CD4-positive, alpha-beta T cell treated with Interleukin-1 beta for 1 hour (primary cell): ENCODE measurements around the gene BCO1.
A peak's percentile ranks its signal among the peaks of the same experiment; 100 is the strongest.

Experiments used
- DNase-seq, 2 donors: peaks; one replicate each; pipeline ENCODE4 v3.0.0-alpha.2; 2020 to 2022

Gene BCO1

GRCh38 chr16:81277541-81278080 is 39.1 kb downstream of the BCO1 start:
- no peak for DNase-seq

DNA sequence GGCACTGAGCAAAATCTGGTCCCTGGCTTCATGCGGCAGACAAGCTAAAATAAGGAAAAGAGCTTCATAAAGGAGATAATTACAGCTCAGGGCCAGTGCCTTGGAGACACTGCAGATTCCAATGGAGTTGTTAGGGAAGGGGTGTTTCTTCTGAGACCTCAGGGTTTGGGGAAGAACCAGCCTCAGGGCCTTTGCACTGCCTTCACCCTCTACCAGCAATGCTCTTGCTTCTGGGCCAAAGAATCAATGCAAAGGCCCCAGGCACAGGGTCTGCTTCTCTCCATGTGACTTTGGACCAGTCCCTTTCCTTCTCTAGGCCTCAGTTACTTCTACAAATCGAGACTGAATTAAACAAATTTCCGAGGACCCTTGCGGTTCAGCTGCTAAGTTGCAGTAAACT is 40.0 kb downstream of the BCO1 start:
- no peak for DNase-seq

DNA sequence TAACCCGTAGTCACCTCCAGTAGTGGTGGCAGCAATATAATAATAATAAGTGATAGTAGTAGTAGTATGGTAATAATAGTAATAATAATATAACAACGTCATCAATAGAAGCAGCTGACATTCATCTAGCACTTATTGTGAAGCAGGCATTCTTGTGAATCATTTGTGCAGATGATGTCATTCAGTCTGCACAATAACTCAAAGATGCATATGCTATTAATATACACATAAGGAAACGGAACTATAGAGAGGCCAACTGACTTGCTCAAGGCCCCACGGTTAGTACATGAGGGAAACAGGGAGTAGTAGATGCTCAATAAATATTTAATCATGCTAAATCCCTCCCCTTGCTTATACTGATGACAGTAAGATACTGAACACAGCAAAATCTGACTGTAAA is 40.9 kb downstream of the BCO1 start:
- DNase-seq, result no peak

DNA sequence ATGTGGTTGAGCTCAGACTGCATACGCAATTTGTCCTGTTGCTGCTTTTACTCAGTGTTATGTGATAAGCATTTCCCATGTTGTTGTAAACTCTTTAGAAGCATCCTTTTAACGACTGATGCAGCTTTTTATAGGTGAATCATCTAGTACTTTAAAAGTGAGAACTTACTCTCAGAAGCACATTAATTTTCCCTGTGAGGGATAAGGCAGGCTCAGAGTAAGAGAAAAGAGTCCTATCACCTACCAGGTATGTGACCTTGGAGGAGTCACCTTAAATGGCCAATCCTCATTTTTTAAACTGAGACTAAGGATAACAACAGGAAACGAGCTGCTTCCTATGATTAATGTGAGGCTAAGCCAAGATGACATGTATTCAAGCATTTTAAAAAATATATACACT is 41.9 kb downstream of the BCO1 start:
- no peak for DNase-seq

GRCh38 chr16:81283044-81283443 is 44.6 kb downstream of the BCO1 start:
- no peak for DNase-seq

DNA sequence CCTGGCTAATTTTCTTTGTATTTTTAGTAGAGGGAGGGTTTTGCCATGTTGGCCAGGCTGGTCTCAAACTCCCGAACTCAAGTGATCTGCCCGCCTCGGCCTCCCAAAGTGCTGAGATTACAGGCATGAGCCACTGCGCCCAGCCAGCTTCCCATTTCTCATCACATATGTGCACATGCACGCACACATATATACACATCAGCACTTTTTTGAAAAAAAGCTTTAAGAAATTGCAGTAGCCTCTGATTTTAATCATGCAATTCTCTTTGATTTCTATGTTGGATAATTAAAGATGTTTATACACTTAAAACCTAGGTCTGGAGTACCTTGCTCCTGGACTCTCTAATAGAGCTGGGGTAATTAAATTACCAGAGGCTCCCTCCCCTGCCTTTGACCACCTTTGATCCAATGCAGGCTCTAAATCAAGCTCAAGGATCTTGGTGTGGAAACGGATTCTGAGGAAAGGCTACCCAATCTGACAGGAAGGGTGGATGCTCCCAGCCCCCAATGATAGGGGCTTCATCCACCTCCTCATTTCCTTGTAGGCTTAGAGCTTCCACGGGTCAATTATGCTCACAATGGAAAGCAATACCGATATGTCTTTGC is 46.6 kb downstream of the BCO1 start:
- no peak for DNase-seq

GRCh38 chr16:81286190-81286589 is 47.7 kb downstream of the BCO1 start:
- DNase-seq, result no peak

DNA sequence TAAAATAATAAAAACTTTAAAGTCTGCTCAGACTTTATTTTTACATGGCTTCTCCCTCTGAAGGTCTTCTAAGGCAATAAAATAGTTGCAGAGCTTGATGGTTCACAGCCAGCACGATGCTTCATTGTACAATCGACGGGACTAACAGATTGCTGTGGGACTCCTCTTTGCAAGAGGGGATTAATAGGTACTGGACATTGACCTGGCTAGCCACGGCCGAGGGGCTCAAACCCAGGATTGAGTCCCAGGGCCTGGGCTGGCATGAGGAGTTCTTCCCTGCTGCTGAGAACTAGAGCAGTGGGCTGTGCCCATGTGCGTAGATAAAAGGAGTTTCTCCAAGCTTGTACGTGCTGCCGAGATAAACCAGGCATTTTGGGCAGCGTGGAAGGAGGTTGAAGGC is 52.6 kb downstream of the BCO1 start:
- no peak for DNase-seq

GRCh38 chr16:81292936-81293335 is 54.4 kb downstream of the BCO1 start:
- DNase-seq, result no peak

DNA sequence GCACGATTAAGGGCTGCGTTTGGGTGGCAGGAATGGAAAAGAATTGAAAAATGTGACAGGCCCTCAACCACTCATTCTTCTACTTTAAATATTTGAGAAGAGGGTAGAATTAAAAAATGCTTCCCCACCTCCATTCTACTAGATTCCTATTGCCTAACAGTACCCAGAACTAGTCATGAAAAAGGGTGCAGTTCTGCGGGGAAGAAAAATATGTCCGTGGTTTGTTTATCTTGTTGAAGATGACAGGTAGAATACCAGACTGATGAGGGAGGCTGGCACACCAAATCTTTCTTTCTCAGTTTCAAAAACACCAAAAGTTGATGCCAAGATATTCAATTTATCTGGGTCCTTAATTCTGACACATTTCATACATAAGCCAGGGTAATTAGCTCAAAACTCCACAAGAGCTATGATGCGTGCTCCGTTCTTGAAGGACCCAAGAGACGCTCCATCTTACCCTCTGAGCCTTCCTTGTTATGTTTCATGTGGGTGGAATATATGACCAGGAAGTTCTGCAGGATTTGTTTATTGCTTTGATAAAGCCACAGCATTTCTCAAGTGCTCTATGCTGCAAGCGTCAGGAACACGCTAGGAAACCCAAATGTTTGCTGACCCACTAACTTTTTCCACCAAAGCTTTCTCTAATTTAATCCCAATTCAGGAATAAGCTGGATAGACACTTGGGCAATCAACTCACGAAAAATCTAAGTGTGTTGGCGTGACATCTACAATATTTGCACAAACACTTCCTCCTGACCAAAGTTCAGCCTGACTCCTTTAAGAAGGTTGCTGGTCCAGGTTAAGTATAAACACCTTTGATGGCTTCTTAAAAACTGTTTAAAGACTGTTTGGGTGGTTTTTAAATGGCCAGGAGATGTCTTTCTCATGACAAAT is 55.7 kb downstream of the BCO1 start:
- DNase-seq, result no peak

GRCh38 chr16:81296631-81297030 is 58.1 kb downstream of the BCO1 start:
- no peak for DNase-seq

- no peak for DNase-seq
Measured at GRCh38 chr16:81307770-81308169, 69.3 kb downstream of the BCO1 start.

DNA sequence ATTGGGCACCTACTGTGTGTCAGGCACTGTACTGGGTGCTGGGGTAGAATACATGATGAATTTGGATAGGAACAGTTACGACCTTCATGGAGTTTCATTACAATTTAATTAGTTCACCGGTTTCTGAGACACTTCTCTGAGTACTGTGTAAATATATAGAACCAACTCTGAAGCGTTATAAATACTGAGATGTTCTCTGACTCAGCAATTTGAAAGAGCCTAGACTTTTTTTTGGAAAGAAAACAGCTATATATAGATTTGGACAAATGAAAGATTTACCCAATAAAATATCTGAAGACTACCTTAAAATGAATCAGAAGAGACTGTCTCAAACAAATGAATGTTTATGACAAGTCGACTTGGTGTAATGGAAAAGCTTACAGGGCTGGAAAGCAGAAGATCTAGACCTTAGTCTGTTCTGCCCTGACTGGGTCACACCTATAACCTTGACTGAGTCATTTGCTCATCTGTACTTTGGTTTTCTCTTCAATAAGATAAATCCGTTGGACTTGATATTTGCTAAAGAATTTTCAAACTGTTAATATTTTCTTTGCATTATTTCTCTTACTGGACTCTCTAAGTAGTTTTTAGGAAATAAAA is 71.7 kb downstream of the BCO1 start:
- DNase-seq, result no peak

DNA sequence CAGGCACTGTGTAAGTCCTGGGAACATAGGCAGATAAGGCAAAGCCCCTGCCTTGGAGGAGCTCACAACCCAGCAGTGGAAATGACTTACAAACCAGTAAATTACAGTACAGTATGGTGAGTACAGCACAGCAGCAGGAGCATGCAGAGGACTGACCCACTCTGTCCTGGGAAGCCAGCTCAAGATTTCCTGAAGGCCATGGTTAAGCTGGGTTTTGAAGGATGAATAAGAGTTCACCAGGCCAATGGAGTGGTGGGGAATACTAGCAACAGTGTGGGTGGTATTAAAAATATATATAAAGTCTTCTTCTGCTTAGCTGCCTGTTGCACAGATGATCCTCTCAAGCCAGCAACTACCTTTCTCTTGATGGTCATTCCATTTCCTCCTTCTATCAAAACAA is 73.3 kb downstream of the BCO1 start:
- no peak for DNase-seq

DNA sequence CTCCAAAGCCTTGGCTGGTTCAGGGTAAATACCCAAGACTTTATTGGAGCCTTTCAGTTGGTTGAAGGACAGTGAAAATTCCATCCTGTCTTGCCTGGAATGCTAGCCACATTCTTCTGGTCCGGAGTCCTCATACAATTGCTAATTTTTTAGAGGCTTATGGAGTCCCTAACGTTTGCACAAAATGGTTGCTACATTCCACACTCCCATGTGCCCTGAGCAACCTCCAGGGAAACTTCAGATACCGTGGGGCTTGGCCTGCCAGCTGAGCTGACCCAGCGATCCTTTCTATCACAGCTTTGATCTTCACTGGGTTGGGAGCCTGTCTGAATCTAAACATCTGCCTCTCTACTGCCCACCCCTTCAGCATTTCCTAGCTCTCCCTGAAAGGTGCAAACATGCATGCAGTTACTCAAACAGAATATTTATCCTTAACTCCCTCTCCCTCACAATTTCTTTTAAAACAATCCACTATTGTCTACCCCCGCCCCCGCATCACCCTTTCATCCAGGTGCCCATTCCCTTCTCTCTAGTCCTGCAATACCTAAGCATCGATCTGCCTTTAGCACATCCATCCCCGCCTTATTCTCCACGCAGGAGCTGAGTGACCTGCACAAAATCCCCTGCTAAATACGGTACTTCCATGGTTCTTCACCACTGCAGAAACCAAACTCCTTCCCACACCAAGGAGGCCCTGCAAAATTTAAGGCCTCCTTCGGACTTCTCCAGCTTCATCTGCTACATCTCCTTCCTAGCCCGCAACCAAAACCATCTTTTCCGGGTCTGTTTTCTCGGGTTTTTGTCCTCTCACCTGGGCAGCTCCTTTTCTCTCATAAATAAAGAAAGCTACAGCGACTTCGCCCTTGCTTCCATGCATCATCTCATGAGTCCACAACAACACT is 75.5 kb downstream of the BCO1 start:
- DNase-seq, result no peak

- peak; percentile 94 for DNase-seq
Measured at GRCh38 chr16:81314603-81315270, 76.2 kb downstream of the BCO1 start, which contains the start of gene GAN. GAN (plus strand) TSS chr16:81314962; CDS start chr16:81315114, 152 bp downstream.

GRCh38 chr16:81315271-81316175 is 77.0 kb downstream of the BCO1 start:
- peak; percentile 33 to 43 for DNase-seq

- no peak for DNase-seq
Measured at GRCh38 chr16:81316176-81316496, 77.6 kb downstream of the BCO1 start.

DNA sequence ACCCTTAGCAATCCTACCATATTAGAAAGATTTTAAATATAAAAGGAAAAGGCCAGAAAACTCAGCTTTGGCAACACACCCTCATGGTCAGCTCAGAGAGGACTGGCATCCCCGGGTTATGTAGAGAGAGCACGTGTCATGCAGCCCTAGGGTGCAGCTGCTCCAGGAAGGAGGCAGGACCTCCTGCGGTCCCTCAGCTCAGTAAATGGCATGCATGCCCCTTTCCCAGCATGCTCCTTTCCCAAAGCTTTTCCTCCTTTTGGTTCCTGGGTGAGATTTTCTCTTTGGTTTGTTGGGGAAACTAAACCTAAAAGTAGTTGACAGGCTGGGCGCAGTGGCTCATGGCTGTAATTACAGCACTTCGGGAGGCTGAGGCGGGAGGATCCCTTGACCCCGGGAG is 80.2 kb downstream of the BCO1 start:
- DNase-seq, result no peak

DNA sequence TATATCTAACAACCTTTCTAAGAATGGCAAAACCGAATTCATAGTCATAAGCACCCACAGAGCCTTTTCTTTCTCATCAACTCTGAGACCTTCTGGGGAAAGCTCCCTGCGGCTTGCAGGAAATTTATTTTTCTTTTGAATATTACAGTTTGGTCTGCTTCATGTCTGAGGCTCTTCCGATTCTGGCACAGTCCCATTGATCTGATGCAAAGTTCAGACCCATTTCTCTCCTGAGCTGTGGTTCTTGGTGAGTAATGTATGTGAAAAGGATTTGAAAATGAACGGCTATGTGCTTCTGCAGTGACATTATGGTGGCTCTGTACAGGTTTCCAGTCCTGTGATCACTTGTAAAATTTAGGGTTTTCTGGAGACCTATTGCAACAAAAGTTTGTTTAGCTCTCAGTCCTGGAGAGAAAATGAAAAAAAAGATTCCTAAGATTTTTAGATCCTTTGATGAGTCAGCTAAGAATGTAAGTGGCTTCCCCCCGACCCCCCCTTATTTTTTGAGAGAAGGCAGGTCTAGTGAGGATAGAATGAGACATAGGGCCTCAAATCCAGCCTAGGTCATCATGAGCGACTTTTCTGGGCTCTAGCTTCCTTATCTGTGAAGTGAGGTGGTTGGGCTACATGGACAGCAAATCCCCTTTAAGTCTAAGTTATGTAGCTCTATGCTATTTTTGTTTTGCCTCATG is 80.9 kb downstream of the BCO1 start:
- DNase-seq, result no peak

- no peak for DNase-seq
Measured at GRCh38 chr16:81321039-81321438, 82.5 kb downstream of the BCO1 start.
